ENCODE results near the gene SPACA7. TPM values are rescaled to one million over a fixed set of nuclear protein-coding genes. Genes with fewer than 3 reads are reported as not detected.

The SPACA7 gene
- total and polyA plus RNA-seq, 2 of the 13 experiments (the other 11 are each of a cell fraction or from before 2014, with no cell fraction given), result not detected

GRCh38 chr13:112473818-112474217, 97.7 kb downstream of the SPACA7 start:
- DNase-seq (ENCODE audit: low spot score) (no peak), ATAC-seq (no peak), FAIRE-seq (no peak)
- Histone ChIP-seq H3K9me3 (ENCODE audit: low read length) (no peaks in the 10 kb centered on the region), H3K36me3 (replicated peaks in 1 of 2; ENCODE audit: control insufficient read depth in 1 of 2, insufficient read depth in 2 of 2, low read length in 2 of 2) (no peaks in the 10 kb centered on the region), H2AFZ (ENCODE audit: low read length) (no peak overlapping the region), H3K79me2 (ENCODE audit: insufficient read depth, low read length) (no peaks in the 10 kb centered on the region), H3K4me1 (ENCODE audit: insufficient read depth, low read length) (peaks cover 8% of the 10 kb centered on the region), H3K9ac (ENCODE audit: insufficient read depth, low read depth, low read length) (no peak overlapping the region), H4K20me1 (ENCODE audit: insufficient read depth, low read length) (no peaks in the 10 kb centered on the region), H3K27me3 (ENCODE audit: control insufficient read depth in 1 of 2, insufficient read depth in 2 of 2, low read length in 2 of 2) (peaks cover 0 to 7% of the 10 kb centered on the region in 2 experiments; a peak in 1 of 5 replicates), H3K4me2 (ENCODE audit: low read depth, low read length) (no peak overlapping the region), H3K4me3 (replicated peaks in 1 of 3; ENCODE audit: insufficient read depth in 1 of 3, low read depth in 2 of 3, low read length in 3 of 3) (no peak overlapping the region), H3K27ac (ENCODE audit: extremely low read length, insufficient read depth, low read length) (no peak overlapping the region)
- intact Hi-C loops (cut with micrococcal nuclease; ENCODE audit: unreplicated experiment) (no loop called here), in situ Hi-C loops (cut with HindIII; ENCODE audit: extremely low pct_ligation_motif_present, low pct_unique_long_range_greater_than_20kb) (no loop called here)
- POLR2A ChIA-PET, result no interaction called here
- TF ChIP-seq ZNF569 (CRISPR knock-in tag; IDR thresholded peaks at IDR 0.05; ENCODE audit: borderline replicate concordance), result no peak
- no peak for TF ChIP-seq ETV6 (CRISPR knock-in tag; conservative IDR thresholded peaks at IDR 0.05)
- TF ChIP-seq ATF7-NPFF (CRISPR knock-in tag; IDR thresholded peaks at IDR 0.05; ENCODE audit: low read depth), result no peak
- no peak for TF ChIP-seq ZNF784 (CRISPR knock-in tag; IDR thresholded peaks at IDR 0.05; ENCODE audit: borderline replicate concordance)
- TF ChIP-seq NKX3-1 (CRISPR knock-in tag; IDR thresholded peaks at IDR 0.05), result no peak
- TF ChIP-seq NR2F6 (IDR thresholded peaks at IDR 0.05), result no peak
- no peak for TF ChIP-seq NR2F6 (CRISPR knock-in tag; IDR thresholded peaks at IDR 0.05)
- TF ChIP-seq ZNF407 (CRISPR knock-in tag; IDR thresholded peaks at IDR 0.05; ENCODE audit: not compliant biosample characterization), result no peak
- TF ChIP-seq ZNF672 (CRISPR knock-in tag; IDR thresholded peaks at IDR 0.05), result no peak
- no peak for TF ChIP-seq NFRKB (IDR thresholded peaks at IDR 0.05)
- no peak for TF ChIP-seq ZNF891 (CRISPR knock-in tag; IDR thresholded peaks at IDR 0.05)
- TF ChIP-seq MAZ (IDR thresholded peaks at IDR 0.05; ENCODE audit: borderline replicate concordance, low read depth, low read length), result no peak
- no peak for TF ChIP-seq MAZ (CRISPR knock-in tag; IDR thresholded peaks at IDR 0.05; ENCODE audit: low read depth)
- TF ChIP-seq ZNF530 (CRISPR knock-in tag; IDR thresholded peaks at IDR 0.05; ENCODE audit: low read depth), result no peak
- TF ChIP-seq TBX2 (CRISPR knock-in tag; IDR thresholded peaks at IDR 0.05; ENCODE audit: borderline replicate concordance), result no peak
- no peak for TF ChIP-seq ATAD3A (CRISPR knock-in tag; IDR thresholded peaks at IDR 0.05)
- no peak for TF ChIP-seq PHB2 (IDR thresholded peaks at IDR 0.05; ENCODE audit: partially characterized antibody)
- no peak for TF ChIP-seq ZNF230 (CRISPR knock-in tag; IDR thresholded peaks at IDR 0.05)
- TF ChIP-seq ZNF674 (CRISPR knock-in tag; IDR thresholded peaks at IDR 0.05; ENCODE audit: low read depth), result no peak
- CTCF ChIA-PET (ENCODE audit: low intra/inter-chr PET ratio, low total read pairs), result no interaction called here
- no TSS peak for BruUV-seq (replicated peaks)
- 86% methylated on average over 5 of the region's 5 CpGs for WGBS (ENCODE audit: low lambda C conversion rate)

Measured in HepG2 (cell line).